H1 (cell line): ENCODE measurements around the gene LNX2. TPM values are rescaled to one million over a fixed set of nuclear protein-coding genes. Genes with fewer than 3 reads are reported as not detected.

Experiments
- CBX5 ChIP-seq: fragments of 300-800, 300-1000 bp; sonication (generic); IDR thresholded peaks from 2 replicates; pipeline ENCODE4 v1.7.1; 2016; ENCODE audit warnings: antibody characterized with exemption, low read length, low read depth
- CEBPB ChIP-seq: IDR thresholded peaks from 2 replicates; pipeline ENCODE4 v1.6.1; 2012; ENCODE audit warnings: low read depth, low read length
- EP300 ChIP-seq, 2 experiments: IDR thresholded peaks; 1 replicate in 1 of 2; 2 replicates in 1 of 2; pipeline ENCODE4 v1.6.1; 2011 to 2012; ENCODE audit warnings: low read depth in 2 of 2, low read length in 2 of 2, mild to moderate bottlenecking in 2 of 2, borderline replicate concordance in 1 of 2, inconsistent platforms in 1 of 2, moderate library complexity in 1 of 2
- EZH2 ChIP-seq: fragments of 200-600 bp; sonication (generic); IDR thresholded peaks from 2 replicates; pipeline ENCODE4 v1.7.1; 2012; ENCODE audit warnings: low read depth, mild to moderate bottlenecking, moderate library complexity, low read length, inconsistent platforms; ENCODE audit not compliant: severe bottlenecking
- HDAC2 ChIP-seq, 2 experiments: fragments of 300-600 bp in 1 of 2; sonication (generic) in 1 of 2; IDR thresholded peaks; 2 replicates each; pipeline ENCODE4 v1.6.1; 2011 to 2012; ENCODE audit warnings: low read depth in 2 of 2, low read length in 2 of 2, mild to moderate bottlenecking in 2 of 2, moderate library complexity in 2 of 2, borderline replicate concordance in 1 of 2, inconsistent platforms in 1 of 2
- JUN ChIP-seq: IDR thresholded peaks from 2 replicates; pipeline ENCODE4 v1.6.1; 2011; ENCODE audit warnings: low read depth, mild to moderate bottlenecking, improper control_type of control experiment, low read length
- NANOG ChIP-seq: IDR thresholded peaks from 2 replicates; pipeline ENCODE4 v1.6.1; 2011; ENCODE audit warnings: low read length, low read depth, mild to moderate bottlenecking, inconsistent platforms; ENCODE audit not compliant: insufficient read depth, poor library complexity, severe bottlenecking
- polyA plus RNA-seq, 7 experiments: library from polyadenylated mRNA; depleted of rRNA in 3 of 7; stranded (reverse) in 5 of 7; unstranded in 2 of 7; fragments of >200 nt in 5 of 7; fragments of 200-250 nt in 2 of 7; gene quantifications; 1 replicate in 5 of 7; 2 replicates in 1 of 7; 4 replicates in 1 of 7; pipeline versions ENCODE4 v1.2.1 to v1.2.3, GENCODE V29; 2011 to 2013; ENCODE audit warnings: missing spikeins in 2 of 7, mixed read lengths in 2 of 7
- total RNA-seq: library from RNA; stranded (reverse); fragmentation: NEBNext Ultra II Directional; extraction: Animal tissue kit (Norgen Biotek cat#: 25700); gene quantifications from 2 replicates; pipeline ENCODE4 v1.2.1, GENCODE V29; 2021
- TF ChIP-seq, protein P1 (sequence below): fragments of 300-600 bp; sonication (generic); IDR thresholded peaks from 2 replicates; pipeline ENCODE4 v1.7.1; 2012; ENCODE audit warnings: low read length, moderate library complexity, mild to moderate bottlenecking, inconsistent platforms; ENCODE audit not compliant: insufficient replicate concordance

Gene LNX2
- total and polyA plus RNA-seq, 2 of the 8 experiments (the other 6 are each of a cell fraction or from before 2014, with no cell fraction given) = 6.4 to 13.9 TPM

GRCh38 chr13:27605610-27606200, 14.6 kb downstream of the LNX2 start (continued):
- TF ChIP-seq, protein P1, sequence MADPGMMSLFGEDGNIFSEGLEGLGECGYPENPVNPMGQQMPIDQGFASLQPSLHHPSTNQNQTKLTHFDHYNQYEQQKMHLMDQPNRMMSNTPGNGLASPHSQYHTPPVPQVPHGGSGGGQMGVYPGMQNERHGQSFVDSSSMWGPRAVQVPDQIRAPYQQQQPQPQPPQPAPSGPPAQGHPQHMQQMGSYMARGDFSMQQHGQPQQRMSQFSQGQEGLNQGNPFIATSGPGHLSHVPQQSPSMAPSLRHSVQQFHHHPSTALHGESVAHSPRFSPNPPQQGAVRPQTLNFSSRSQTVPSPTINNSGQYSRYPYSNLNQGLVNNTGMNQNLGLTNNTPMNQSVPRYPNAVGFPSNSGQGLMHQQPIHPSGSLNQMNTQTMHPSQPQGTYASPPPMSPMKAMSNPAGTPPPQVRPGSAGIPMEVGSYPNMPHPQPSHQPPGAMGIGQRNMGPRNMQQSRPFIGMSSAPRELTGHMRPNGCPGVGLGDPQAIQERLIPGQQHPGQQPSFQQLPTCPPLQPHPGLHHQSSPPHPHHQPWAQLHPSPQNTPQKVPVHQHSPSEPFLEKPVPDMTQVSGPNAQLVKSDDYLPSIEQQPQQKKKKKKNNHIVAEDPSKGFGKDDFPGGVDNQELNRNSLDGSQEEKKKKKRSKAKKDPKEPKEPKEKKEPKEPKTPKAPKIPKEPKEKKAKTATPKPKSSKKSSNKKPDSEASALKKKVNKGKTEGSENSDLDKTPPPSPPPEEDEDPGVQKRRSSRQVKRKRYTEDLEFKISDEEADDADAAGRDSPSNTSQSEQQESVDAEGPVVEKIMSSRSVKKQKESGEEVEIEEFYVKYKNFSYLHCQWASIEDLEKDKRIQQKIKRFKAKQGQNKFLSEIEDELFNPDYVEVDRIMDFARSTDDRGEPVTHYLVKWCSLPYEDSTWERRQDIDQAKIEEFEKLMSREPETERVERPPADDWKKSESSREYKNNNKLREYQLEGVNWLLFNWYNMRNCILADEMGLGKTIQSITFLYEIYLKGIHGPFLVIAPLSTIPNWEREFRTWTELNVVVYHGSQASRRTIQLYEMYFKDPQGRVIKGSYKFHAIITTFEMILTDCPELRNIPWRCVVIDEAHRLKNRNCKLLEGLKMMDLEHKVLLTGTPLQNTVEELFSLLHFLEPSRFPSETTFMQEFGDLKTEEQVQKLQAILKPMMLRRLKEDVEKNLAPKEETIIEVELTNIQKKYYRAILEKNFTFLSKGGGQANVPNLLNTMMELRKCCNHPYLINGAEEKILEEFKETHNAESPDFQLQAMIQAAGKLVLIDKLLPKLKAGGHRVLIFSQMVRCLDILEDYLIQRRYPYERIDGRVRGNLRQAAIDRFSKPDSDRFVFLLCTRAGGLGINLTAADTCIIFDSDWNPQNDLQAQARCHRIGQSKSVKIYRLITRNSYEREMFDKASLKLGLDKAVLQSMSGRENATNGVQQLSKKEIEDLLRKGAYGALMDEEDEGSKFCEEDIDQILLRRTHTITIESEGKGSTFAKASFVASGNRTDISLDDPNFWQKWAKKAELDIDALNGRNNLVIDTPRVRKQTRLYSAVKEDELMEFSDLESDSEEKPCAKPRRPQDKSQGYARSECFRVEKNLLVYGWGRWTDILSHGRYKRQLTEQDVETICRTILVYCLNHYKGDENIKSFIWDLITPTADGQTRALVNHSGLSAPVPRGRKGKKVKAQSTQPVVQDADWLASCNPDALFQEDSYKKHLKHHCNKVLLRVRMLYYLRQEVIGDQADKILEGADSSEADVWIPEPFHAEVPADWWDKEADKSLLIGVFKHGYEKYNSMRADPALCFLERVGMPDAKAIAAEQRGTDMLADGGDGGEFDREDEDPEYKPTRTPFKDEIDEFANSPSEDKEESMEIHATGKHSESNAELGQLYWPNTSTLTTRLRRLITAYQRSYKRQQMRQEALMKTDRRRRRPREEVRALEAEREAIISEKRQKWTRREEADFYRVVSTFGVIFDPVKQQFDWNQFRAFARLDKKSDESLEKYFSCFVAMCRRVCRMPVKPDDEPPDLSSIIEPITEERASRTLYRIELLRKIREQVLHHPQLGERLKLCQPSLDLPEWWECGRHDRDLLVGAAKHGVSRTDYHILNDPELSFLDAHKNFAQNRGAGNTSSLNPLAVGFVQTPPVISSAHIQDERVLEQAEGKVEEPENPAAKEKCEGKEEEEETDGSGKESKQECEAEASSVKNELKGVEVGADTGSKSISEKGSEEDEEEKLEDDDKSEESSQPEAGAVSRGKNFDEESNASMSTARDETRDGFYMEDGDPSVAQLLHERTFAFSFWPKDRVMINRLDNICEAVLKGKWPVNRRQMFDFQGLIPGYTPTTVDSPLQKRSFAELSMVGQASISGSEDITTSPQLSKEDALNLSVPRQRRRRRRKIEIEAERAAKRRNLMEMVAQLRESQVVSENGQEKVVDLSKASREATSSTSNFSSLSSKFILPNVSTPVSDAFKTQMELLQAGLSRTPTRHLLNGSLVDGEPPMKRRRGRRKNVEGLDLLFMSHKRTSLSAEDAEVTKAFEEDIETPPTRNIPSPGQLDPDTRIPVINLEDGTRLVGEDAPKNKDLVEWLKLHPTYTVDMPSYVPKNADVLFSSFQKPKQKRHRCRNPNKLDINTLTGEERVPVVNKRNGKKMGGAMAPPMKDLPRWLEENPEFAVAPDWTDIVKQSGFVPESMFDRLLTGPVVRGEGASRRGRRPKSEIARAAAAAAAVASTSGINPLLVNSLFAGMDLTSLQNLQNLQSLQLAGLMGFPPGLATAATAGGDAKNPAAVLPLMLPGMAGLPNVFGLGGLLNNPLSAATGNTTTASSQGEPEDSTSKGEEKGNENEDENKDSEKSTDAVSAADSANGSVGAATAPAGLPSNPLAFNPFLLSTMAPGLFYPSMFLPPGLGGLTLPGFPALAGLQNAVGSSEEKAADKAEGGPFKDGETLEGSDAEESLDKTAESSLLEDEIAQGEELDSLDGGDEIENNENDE = no peak
- TF ChIP-seq EZH2 (no peak), HDAC2 (IDR thresholded peaks at IDR 0.05; ENCODE audit: borderline replicate concordance in 1 of 2, low read depth in 2 of 2, low read length in 2 of 2) (no peak), CEBPB (no peak), CBX5 (no peak), JUN (no peak), EP300 (IDR thresholded peaks at IDR 0.05; ENCODE audit: borderline replicate concordance in 1 of 2, low read depth in 2 of 2, low read length in 2 of 2) (no peak), NANOG (no peak)
